Glutamatergic neuron (in vitro differentiated cells): ENCODE data around the gene GNB1. TPM values are rescaled to one million over a fixed set of nuclear protein-coding genes. Genes with fewer than 3 reads are reported as not detected.
A peak's percentile ranks its signal among the peaks of the same experiment; 100 is the strongest.

Source experiments
- DNase-seq: peaks from one replicate; pipeline ENCODE4 v3.0.0; 2022
- H3K27ac Mint-ChIP-seq: one replicate; pipeline ENCODE4 v1.8.0; 2020; ENCODE audit warnings: mild to moderate bottlenecking, mixed read lengths, inconsistent platforms; ENCODE audit not compliant: unreplicated experiment
- H3K27me3 Mint-ChIP-seq: one replicate; pipeline ENCODE4 v1.8.0; 2020; ENCODE audit warnings: mild to moderate bottlenecking, moderate library complexity, mixed read lengths, inconsistent platforms; ENCODE audit not compliant: unreplicated experiment
- H3K36me3 Mint-ChIP-seq: one replicate; pipeline ENCODE4 v1.8.0; 2020; ENCODE audit warnings: mild to moderate bottlenecking, mixed read lengths, inconsistent platforms; ENCODE audit not compliant: unreplicated experiment
- H3K4me1 Mint-ChIP-seq: one replicate; pipeline ENCODE4 v1.8.0; 2020; ENCODE audit warnings: mild to moderate bottlenecking, low read depth, mixed read lengths, inconsistent platforms; ENCODE audit not compliant: unreplicated experiment
- H3K4me3 Mint-ChIP-seq: one replicate; pipeline ENCODE4 v1.8.0; 2020; ENCODE audit warnings: mild to moderate bottlenecking, mixed read lengths, inconsistent platforms; ENCODE audit not compliant: unreplicated experiment
- H3K9me3 Mint-ChIP-seq: one replicate; pipeline ENCODE4 v1.8.0; 2020; ENCODE audit warnings: mild to moderate bottlenecking, moderate library complexity, mixed read lengths, inconsistent platforms; ENCODE audit not compliant: unreplicated experiment
- total RNA-seq: library from RNA; stranded (reverse); fragmentation: NEBNext Ultra II Directional; extraction: Animal tissue kit (Norgen Biotek cat#: 25700); gene quantifications from one replicate; pipeline ENCODE4 v1.2.1, GENCODE V29; 2021; ENCODE audit not compliant: unreplicated experiment
- TF ChIP-seq, protein P1 (sequence below): fragments of 200-600 bp; sonication (generic); IDR thresholded peaks from one replicate; pipeline ENCODE4 v1.5.0; 2021; ENCODE audit not compliant: partially characterized antibody, unreplicated experiment

GNB1 gene
- total RNA-seq, 1 donor from 2014 or later, result 734 TPM

DNA sequence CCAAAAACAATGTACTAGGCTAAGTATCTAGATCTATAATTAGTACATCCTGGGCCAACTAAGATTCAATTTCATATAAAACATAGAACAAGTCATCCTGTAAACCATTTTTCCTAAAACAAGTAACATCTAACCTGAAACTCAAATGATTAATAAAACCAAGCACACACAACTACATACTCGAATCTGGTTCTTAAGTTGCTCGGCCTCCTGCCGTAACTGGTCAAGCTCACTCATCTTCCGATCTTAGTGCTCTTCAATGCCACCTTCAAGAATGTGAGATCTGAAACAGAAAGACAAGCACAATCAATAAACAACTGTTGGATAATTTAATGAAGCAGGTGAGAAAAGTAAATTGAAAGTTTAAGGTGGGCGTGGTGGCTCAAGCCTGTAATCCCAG is 65.7 kb downstream of the GNB1 start:
- Mint-ChIP-seq H3K27me3 (peaks cover 15% of the 10 kb centered on the region), H3K36me3 (no peaks in the 10 kb centered on the region), H3K9me3 (peaks cover 6% of the 10 kb centered on the region), H3K27ac (peak overlapping the region; percentile 14), H3K4me3 (no peak overlapping the region), H3K4me1 (peaks cover 27% of the 10 kb centered on the region)
- TF ChIP-seq, protein P1, sequence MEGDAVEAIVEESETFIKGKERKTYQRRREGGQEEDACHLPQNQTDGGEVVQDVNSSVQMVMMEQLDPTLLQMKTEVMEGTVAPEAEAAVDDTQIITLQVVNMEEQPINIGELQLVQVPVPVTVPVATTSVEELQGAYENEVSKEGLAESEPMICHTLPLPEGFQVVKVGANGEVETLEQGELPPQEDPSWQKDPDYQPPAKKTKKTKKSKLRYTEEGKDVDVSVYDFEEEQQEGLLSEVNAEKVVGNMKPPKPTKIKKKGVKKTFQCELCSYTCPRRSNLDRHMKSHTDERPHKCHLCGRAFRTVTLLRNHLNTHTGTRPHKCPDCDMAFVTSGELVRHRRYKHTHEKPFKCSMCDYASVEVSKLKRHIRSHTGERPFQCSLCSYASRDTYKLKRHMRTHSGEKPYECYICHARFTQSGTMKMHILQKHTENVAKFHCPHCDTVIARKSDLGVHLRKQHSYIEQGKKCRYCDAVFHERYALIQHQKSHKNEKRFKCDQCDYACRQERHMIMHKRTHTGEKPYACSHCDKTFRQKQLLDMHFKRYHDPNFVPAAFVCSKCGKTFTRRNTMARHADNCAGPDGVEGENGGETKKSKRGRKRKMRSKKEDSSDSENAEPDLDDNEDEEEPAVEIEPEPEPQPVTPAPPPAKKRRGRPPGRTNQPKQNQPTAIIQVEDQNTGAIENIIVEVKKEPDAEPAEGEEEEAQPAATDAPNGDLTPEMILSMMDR, result no peak
- DNase-seq, result no peak

DNA sequence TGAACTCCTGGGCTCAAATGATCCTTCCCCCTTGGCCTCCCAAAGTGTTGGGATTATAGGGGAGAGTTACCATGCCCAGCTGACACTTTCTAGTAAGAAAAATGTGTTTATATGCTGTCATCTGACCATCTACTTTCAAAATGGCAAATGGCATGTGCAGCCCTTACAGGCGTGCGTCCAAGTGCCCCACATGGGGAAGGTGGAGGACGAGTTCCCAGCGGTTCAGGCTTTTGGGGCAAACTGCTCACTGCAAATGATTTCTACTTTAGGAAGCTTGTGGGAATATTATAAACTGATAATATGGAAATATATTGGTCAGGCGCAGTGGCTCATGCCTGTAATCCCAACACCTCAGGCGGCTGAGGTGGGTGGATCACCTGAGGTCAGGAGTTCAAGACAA is 71.1 kb downstream of the GNB1 start:
- Mint-ChIP-seq H3K4me1 (no peaks in the 10 kb centered on the region), H3K27ac (no peak overlapping the region), H3K36me3 (peaks cover 6% of the 10 kb centered on the region), H3K9me3 (peaks cover 10% of the 10 kb centered on the region), H3K27me3 (peaks cover 5% of the 10 kb centered on the region), H3K4me3 (no peak overlapping the region)
- TF ChIP-seq, protein P1, result no peak
- DNase-seq, result no peak

DNA sequence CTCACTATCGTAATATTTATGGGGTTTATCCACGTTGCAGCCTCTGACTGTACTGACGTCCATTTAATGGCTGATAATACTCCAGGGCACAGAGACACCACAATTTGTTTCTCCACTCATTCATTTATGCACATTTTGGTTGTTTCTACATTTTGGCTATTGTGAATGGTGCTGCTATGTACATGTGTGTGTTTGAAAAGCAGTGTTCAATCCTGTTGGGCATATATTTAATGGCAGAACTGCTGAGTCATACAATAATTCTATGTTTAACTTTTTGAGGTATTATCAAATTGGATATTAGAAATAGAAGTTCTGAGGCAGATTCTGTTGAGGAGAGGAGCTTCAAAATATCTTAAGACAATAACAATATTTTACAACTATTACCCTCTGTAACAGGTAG is 73.7 kb downstream of the GNB1 start:
- TF ChIP-seq, protein P1, result no peak
- DNase-seq, result no peak
- H3K36me3 Mint-ChIP-seq, result peaks cover 6% of the 10 kb centered on the region
- H3K4me3 Mint-ChIP-seq, result no peak overlapping the region
- no peak overlapping the region for H3K27ac Mint-ChIP-seq
- no peaks in the 10 kb centered on the region for H3K4me1 Mint-ChIP-seq
- H3K9me3 Mint-ChIP-seq, result peaks cover 10% of the 10 kb centered on the region
- H3K27me3 Mint-ChIP-seq, result peaks cover 6% of the 10 kb centered on the region

GRCh38 chr1:1815606-1816281 is 75.1 kb downstream of the GNB1 start:
- Mint-ChIP-seq H3K27me3 (peaks cover 4% of the 10 kb centered on the region), H3K36me3 (peaks cover 6% of the 10 kb centered on the region), H3K4me1 (no peaks in the 10 kb centered on the region), H3K27ac (no peak overlapping the region), H3K9me3 (peaks cover 10% of the 10 kb centered on the region), H3K4me3 (no peak overlapping the region)
- TF ChIP-seq, protein P1, result no peak
- DNase-seq, result no peak

DNA sequence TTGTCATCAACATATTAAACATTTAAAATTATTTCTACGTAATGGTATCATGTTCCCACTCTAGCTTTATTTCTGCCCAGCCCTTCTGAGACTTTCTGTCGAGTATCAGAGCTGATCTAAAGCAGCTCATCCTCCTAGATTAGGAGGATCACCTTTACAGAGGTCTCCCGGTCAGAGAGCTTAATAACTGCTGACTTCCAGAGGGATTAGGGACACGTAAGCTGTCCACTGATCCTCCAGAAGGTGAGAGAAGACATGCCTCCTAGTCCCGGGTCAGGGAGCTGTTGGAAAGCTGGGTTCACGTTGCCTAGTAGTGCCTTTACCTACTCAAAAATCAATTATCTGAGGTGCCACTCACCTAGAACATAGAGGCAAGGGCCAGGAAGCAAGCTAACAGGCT is 81.4 kb downstream of the GNB1 start:
- no peak for DNase-seq
- no peaks in the 10 kb centered on the region for H3K4me1 Mint-ChIP-seq
- H3K4me3 Mint-ChIP-seq, result no peak overlapping the region
- peaks cover 2% of the 10 kb centered on the region for H3K36me3 Mint-ChIP-seq
- H3K9me3 Mint-ChIP-seq, result peaks cover 2% of the 10 kb centered on the region
- TF ChIP-seq, protein P1, result no peak
- peaks cover 2% of the 10 kb centered on the region for H3K27me3 Mint-ChIP-seq
- H3K27ac Mint-ChIP-seq, result no peak overlapping the region
